Activated CD4-positive, alpha-beta T cell treated with anti-CD3 and anti-CD28 coated beads, Interleukin-2, amount 50 U/mL, for 4 hours (primary cell): ENCODE data around the gene HDAC4.

Experiments used
- DNase-seq, 2 experiments: peaks; one replicate each; pipeline ENCODE4 v3.0.0-alpha.2; 2020

HDAC4 gene

DNA sequence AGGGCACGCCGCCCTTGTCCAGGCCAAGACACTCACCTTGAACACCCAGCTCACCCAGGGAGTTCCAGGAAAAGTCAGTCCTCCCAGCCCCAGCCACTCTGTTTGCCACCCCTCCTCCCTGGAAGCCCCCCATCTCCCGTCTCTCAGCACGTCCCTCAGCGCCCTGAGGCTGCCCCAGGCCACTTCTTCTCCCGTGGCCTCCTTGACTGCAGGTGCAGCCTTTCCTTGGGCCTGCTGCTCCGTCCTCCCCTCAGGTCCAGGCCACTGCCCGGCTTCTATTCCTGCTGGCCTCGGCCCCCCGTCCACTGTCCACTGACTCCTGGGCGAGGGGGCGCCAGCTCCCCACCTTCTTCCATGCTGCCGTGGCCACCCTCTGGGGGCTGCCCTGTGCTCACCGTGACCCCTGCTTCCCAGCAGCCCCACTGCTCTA, 239.1 kb downstream of the HDAC4 start:
- no peak for DNase-seq

DNA sequence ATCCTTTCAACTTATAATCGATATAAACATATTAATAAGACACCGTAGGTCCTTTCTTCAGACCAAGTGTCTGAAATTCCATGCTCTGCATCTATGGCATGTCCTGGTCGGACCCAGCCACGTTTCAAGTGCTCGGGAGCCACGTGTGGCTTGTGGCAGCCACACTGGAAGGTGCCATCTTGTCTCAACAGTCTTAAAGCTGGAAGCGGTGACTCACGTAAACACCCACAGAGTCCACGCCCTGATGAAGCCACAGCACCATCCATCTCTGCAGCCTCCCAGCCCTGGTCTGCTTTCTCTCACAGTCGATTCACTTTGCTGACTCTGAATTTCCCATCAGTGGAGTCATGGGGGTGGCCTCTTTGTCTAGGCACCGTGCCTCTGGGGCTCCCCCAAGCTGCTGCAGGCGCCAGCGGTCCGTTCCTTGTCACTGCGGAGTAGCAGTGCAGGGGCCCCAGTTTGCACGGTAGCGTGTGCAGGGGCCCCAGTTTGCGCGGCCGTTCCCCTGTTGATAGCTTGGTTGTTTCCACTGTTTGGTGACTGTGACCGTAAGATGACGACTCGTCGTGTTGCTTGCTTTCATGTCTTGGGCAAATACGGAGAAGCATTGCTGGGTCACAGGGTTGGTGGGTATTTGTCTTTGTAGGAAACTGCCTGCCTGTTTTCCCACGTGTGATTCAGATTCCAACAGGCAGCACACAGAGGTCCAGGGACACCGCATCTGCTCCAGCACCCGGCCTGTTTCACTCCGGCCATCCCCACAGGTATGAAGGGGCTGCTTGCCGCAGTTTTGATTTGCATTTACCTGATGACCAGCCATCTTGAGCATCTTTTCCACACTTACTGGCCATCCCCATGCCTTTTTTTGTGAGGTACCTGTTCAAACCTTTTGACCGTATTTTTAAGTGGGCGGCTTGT, 240.3 kb downstream of the HDAC4 start:
- no peak for DNase-seq

DNA sequence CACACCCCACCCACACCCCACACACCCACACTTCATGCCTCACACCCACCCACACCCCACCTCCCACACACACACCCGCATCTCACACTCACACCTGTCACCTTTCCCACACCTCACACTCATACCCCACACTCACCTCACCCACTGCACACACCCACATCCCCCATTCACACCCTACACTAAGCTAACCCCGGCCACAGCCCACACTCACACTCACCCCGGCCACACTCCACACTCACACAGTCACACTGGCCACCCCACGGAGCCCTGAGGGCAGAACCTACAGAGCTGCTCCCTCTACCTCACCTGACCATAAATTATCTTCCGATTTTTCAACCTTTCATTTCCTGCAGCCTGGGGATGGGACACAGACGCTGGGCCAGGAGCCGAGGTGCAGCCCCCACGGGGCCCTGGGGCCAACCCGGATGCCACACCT, 241.3 kb downstream of the HDAC4 start:
- no peak for DNase-seq

DNA sequence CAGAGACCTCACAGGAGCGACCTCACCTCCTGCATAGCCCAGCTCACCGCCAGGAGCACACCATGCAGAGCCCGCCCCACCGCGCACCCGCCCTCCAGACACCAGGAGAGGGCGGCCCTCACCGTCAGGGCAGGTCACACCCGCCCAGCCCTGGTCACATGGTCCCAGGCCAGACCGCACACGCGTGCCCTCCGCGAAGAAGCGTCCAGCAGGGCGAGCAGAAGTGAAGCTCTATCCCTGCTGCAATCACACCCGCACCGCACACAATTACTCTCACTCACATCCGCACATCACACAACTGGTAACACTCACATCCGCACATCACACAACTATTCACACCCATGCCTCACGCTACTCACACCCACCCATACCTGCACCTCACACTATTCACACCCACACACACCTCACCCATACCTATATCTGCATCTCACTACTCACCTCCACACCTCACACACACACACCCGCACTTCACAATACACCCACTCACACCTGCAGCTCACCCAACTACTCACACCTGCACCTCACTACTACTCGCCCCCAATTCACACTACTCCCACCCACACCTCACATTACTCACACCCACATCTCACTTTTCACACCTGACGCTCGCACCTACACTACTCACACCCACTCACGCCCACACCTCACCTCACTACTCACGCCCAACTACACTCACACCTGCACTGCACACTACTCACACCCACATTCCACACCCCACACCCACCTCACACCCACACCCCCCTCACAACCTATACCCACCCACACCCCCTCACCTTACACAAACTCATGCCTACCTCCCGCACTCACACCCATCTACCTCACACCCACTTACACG, 242.0 kb downstream of the HDAC4 start:
- no peak for DNase-seq

DNA sequence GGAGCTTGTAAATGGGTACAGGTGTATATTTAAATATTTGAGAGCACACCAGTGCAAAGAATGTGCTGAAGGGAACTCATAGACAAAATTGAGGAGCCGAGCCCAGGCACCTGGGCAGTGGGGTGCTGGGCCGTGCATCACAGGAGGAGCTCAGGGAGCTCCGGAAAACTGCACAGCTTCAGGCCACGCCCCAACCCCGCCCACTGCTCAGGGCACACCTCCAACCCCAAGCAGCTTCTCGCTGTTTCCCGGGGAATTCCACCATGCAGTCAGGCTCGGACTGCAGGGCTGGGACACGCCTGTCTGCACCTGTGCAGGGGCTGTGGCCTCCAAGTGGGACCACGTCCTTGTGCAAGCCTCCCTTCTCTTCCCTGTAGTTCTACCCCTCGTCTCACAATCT, 243.0 kb downstream of the HDAC4 start:
- DNase-seq, result no peak

DNA sequence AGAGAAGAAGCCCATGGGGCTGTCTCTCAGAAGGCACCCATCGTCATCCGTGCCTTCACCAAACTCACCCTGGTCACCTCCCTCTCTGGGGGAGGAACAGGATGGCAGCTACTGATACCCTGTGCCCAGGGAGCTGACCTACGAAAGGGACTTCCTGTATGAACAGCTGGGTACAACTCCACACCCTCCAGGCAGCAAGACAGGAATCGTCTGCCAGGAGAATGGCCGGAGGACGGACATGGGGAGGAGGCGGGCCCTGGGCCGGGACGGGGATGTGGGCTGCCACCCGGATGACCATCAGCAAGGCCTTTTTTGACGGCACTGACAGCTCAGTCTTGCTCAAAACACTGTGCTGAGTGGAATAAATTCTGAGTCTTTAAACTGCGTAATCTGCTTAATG, 243.6 kb downstream of the HDAC4 start:
- no peak for DNase-seq

DNA sequence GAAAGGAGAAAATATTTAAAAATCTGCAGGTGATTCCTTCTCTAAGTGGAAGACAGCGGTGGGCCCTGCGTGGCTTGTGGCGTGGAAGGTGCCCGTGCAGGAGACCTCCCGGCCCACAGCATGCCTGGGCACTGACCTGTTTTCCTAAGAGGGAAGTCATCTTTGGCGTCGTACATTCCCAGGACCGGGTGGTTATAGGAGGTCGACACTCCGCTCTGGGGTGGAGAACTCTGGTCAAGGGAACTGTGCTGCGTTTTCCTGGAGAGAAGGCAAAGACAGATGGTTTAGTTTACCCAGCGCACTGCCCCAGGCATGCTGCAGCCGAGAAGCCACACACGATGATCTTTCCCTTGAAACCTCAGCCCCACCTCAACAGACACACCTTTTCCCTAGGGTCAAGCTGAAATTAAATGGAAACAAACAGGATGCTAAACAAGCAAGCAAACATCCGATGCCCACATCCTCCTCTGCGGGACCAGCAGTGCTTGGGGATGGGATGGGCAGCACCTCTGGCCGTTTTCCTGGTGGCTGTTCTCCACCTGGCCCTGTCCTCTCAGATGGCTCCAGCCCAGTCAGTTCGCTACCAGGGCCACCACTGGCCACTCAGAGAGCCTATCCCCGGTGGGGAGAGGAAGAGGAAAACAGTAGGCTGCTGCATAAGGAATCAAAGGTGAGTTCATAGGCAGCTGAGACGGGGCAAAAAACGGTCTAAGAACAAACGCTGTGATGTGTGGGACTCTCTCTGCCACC, 244.1 kb downstream of the HDAC4 start:
- no peak for DNase-seq

DNA sequence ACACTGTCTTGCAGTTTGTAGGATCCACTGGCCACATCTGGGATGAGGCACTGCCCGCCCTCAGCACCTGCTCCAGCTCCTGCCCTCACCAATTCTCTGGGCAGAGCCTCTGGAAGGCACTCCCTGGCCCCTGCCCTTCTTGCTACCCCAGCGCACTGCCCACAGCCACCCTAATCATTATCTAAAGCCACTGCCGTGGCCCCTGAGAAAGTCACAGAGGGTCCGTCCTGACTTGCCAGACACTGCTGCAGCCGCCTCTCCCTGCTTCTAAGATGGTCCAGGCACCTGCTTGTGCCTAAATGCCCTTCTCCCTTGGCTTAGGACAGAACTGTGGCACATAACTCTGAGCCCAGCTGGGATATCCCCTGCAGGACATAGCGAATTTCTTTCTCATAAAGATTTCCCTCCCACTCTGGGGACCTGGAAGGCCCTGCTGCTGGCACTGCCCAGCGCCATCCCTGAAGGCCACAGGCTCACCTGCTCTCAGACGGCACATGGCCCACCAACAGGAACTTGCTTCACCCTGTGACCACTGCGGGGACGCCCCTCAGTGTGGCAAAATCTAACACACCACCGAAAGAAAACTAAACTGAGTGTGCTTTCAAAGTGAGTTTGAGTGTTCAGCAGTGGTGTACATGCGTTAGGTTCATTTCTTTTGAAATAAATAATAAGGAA, 244.9 kb downstream of the HDAC4 start:
- no peak for DNase-seq

DNA sequence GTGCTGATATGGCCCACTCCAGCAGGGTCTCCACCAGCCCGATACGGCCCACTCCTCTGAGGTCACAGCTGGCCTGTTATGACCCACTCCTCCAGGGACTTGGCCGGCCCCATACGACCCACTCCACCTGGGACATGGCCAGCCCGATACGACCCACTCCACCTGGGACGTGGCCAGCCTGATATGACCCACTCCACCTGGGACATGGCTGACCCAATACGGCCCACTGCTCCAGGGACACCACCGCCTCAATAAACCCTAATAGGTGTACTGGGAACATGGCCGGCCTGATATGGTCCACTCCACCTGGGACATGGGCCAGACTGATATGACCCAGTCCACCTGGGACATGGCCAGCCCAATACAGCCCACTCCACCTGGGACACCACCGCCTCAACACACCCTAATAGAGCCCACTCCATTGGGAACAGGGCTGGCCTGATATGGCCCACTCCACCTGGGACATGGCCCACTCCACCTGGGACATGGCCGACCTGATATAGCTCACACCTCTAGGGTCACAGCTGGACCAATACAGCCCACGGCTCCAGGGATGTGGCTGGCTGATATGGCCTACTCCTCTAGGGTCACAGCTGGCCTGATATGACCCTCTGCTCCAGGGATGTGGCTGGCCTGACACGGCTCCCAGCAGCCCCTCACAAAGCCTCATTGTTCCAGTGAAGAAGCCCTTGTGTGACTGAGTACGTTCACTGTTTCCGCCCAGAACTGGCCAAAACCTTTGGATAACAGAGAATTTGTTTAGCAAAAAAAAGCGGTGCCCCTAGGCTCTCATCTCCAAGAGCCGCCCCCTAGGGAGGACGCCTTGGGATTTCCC, 245.6 kb downstream of the HDAC4 start:
- DNase-seq, result no peak

DNA sequence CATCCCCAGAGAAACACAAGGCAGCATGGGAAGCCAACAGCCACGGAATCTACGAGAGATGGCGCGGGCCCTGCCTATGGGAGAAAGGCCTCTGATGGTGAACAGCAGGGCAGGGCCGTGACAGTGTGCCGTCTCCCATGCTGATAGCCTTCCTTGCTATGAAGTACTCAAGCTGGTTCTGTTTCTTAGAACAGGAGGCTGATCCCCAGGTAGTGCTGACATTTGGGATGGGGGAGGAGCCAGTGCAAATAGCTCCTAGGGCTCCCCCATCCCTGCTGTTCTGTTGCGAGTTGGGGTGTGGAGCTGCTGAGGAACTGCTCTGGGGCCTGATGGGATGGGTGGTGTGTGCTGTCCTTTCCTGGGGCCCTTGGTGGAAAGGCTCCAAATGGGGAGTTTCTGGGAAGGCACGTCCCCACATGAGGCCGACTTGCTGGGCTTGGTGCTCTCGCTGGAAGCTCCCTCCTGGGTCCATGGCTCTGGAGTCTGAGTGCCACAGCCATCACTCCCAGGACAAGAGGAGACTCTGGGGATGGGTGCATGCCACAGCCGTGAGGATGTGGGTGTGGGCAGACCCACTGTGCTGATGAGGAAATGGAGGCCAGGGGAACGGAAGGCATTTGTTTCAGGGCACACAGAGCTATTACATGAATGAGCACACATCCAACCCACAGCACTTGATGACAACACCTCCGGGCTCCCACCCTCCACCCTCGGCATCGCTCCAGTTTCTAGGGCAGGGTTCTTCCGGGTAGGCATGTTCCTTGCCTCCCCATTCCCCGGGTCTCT, 246.8 kb downstream of the HDAC4 start:
- DNase-seq, result no peak

DNA sequence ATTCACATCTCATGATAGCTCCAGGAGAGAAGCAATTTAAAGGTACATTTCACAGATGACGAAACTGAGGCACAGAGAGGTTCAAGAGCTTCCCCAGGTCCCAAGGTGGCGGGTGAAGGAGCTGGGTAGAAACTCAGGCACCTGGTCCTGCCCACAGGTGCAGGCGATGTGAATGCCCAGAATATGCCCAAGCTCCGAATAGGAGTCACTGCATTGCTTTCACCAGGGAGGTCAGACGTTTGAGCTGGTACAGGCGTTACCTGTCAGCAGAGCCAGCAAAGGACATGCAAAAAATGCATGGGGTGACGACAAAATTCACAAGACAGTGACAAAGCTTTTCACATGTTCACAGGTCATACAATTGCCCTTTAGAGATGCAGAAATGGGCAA, 247.9 kb downstream of the HDAC4 start:
- DNase-seq, result no peak

DNA sequence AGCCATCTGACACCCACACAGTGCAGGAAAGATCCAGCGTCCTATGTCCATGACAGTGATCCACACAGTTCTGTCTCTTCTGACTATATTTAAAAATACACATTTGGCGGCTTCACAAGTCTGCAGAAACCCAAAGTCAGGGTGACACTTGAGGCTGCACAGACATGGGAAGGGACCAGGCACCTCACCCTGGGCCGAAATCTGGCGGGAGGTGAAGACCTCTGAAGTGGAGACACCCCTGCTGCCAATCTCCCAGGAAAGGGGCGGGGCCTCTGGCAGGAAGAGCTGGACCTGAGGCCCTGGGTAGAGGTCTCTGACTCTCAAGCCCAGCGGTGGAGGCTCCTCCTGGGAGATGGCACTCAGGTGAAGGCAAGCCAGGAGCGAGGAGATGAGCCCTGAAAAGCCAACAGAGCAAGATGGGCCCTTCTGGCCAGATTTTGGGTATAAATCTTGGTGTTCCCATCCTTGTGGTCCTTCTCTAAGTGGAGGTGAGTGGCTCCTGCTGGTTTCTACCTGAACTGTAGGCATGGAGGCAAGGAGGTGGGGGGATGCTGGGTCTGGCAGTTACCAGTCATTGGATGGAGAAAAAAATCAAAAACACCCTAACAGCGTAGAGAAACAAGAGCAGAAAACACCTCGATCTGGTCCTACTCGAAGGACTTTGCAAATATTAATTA, 248.4 kb downstream of the HDAC4 start:
- DNase-seq, result no peak

DNA sequence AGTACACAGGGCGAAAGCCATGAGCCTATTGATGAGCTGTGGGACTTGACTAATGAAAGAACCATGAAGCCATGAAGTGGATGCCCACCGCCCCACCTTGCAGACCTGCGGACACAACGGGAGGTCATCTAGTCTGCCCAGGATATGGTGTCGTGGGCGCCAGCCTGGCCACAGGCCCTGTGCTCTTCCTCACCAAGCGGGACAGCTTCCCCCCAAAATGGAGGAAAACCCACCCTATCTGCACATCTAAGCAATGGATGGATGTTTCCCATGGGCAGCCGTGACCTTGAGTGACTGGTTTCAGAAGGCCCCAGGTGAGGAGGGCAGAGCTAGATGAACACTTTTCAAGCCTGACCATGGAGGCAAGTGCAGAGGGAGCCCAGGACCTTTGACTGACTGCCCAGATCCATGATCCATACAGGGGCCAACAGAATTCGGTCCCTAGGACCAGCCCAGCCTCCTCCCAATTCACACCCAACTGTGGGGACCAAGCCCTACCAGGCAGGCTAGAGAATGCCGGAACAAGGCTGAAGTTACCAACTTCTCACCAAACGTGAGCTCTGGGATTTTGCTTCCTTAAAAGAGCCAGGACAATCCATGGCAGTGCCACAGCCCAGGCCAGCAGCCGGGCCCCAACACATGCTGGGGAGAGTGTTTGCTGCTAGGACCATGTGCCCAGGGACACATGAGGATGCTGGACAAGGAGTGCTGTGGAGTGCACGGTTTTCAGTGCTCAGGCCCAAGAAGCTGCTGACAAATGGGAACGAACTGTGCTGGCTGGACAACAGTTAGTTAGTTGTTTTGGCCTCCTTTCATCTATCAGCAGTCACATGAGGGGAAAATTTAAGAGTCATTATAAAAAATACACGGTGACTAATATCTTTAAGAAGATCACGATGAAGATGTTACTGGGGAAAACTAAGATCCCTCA, 249.4 kb downstream of the HDAC4 start:
- no peak for DNase-seq

DNA sequence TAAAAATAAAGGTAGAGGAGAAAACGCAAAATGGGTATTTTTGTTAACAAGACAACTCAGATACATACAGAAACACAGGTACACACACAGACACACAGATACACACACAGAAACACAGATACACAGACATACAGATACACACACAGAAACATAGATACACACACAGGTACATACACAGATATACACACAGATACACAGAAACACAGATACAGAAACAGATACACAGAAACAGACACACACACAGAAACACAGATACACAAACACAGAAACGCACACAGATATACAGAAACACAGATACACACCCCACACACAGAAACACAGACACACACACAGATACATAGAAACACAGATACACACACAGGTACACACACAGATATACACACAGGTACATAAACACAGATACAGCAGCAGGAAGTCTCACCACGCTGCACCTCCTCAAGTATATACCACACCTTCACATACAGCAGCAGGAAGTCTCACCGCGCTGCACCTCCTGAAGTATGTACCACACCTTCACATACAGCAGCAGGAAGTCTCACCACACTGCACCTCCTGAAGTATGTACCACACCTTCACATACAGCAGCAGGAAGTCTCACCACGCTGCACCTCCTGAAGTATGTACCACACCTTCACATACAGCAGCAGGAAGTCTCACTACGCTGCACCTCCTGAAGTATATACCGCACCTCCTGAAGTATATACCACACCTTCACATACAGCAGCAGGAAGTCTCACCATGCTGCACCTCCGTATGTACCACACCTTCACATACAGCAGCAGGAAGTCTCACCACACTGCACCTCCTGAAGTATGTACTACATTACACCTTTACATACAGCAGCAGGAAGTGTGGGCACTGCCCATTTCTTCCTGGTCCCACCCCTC, 250.5 kb downstream of the HDAC4 start:
- no peak for DNase-seq

DNA sequence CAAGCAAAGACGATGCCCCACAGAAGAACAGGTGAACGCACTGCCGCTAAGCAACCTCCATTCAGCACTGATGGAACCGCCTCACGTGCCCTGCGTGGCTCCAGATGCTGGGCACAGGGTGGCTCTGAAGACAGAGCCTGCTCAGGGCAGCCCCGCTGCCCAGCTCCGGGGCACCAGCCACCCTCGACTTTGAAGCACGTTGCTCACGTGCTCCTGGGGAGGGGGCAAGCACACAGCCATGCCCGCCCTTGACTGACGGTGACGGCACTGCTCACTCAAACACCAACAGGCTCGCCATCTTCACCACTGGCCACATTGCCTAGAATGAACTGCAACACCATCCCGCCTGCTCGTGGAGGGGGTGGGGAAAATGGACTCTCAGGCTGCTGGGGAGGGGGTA, 251.3 kb downstream of the HDAC4 start:
- no peak for DNase-seq

DNA sequence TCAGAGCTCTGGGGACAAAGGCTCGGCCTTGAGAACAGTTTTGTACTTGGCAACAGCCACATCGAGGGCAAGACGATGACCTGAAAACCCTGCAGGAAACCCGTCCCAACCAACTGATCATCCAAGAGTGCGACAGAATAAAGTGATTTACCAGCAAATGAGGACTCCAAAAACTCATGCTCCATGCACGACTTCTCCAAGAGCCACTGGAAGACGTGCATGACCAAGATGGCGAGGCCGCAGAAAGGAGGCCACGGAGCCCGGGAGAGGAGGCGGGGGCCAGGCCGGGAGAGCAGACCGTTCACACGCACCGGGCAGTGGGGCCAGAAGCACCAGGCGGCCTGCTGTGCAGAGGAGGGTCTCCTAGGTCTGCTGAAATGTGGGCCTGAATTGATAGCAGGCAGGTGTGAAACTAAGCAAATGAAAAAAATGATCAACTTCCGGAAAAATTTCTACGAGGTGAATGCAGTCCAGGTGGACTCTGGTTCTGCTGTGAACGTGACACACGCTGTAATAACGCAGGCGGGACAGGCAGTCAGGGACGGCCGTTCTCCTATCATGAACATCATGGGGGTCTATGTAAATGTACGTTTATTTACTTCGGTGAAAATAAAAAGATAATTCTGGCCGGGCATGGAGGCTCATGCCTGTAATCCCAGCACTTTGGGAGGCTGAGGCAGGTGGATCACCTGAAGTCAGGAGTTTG, 252.2 kb downstream of the HDAC4 start:
- no peak for DNase-seq

DNA sequence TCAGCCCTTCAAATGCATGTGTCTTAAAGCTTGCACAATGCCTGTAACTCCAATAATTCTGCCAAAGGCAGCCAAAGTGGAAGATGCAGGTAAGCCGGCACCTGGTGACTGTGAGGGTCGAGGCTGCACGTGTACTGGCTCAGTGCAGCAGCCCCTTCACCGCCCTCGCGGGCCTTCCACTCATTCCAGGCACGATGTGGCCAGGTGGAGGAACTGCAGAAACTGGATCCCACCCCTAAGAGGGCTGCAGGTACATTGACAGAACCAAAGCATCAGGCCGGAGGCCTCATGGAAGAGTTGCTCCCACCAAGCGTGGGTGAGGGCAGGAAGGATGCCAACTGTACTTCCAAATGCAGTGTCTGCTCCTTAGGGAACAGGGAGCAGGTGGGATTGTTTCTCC, 253.4 kb downstream of the HDAC4 start:
- no peak for DNase-seq
